GM12892 (cell line): ENCODE measurements around the gene TENM4.

ENCODE experiments used
- POLR2A ChIP-seq: IDR thresholded peaks from 2 replicates; pipeline ENCODE4 v1.6.1; 2011; ENCODE audit warnings: low read depth, low read length, control low read depth
- POLR2AphosphoS5 ChIP-seq: IDR thresholded peaks from 2 replicates; pipeline ENCODE4 v1.6.1; 2011; ENCODE audit warnings: low read depth, low read length, control low read depth
- TAF1 ChIP-seq: IDR thresholded peaks from 2 replicates; pipeline ENCODE4 v1.6.1; 2011; ENCODE audit warnings: low read depth, mild to moderate bottlenecking, control low read depth, low read length, borderline replicate concordance

GRCh38 chr11:79179087-79179486 is 261.7 kb downstream of the TENM4 start:
- TF ChIP-seq TAF1 (no peak), POLR2AphosphoS5 (no peak), POLR2A (no peak)
